ENCODE measurements around the gene WNT1. TPM values are rescaled to one million over a fixed set of nuclear protein-coding genes. Genes with fewer than 3 reads are reported as not detected.

Gene WNT1
- total and polyA plus RNA-seq, 2 of the 4 experiments (the other 2 are of a cell fraction), result not detected

- Histone ChIP-seq H2AFZ (replicated peaks; ENCODE audit: low read length, poor library complexity) (no peak overlapping the region), H3K9me1 (ENCODE audit: insufficient read depth, low read length) (no peaks in the 10 kb centered on the region), H3K4ac (ENCODE audit: low read depth, low read length) (no peak overlapping the region), H2BK15ac (ENCODE audit: low read depth, low read length) (no peak overlapping the region), H3K4me1 (ENCODE audit: control insufficient read depth, insufficient read depth, low read length) (0 out of 2 replicates have a peak, but pooled peaks cover 1% of the 10 kb centered on the region), H3K4me2 (ENCODE audit: low read depth, low read length) (no peak overlapping the region), H3K79me1 (ENCODE audit: low read depth in 1 of 2, low read length in 2 of 2) (peaks cover 0 to 4% of the 10 kb centered on the region in 2 experiments; a peak in 2 of 4 replicates), H3K23ac (ENCODE audit: low read depth, low read length) (no peak overlapping the region), H3K4me3 (ENCODE audit: insufficient read depth, low read depth, low read length) (no peak overlapping the region), H4K91ac (ENCODE audit: insufficient read depth, low read depth, low read length) (no peak overlapping the region), H3K18ac (ENCODE audit: low read depth, low read length) (no peak overlapping the region), H3K9me3 (ENCODE audit: control insufficient read depth, insufficient read depth, low read length) (no peaks in the 10 kb centered on the region), H2BK20ac (ENCODE audit: low read depth, low read length) (no peak overlapping the region), H2AK5ac (ENCODE audit: low read depth, low read length) (no peak overlapping the region), H4K20me1 (ENCODE audit: insufficient read depth, low read length) (no peaks in the 10 kb centered on the region), H4K5ac (ENCODE audit: low read depth, low read length) (no peak overlapping the region), H3K9ac (ENCODE audit: low read depth, low read length) (no peak overlapping the region), H3K14ac (replicated peaks; ENCODE audit: low read depth, low read length) (no peak overlapping the region), H3K56ac (ENCODE audit: extremely low read depth, insufficient read depth, low read length) (no peak overlapping the region), H3K27me3 (ENCODE audit: control insufficient read depth, insufficient read depth, low read length) (peaks cover 29% of the 10 kb centered on the region), H3K27ac (ENCODE audit: insufficient read depth, low read length) (no peak overlapping the region), H2AK9ac (replicated peaks; ENCODE audit: low read depth, low read length, poor library complexity) (no peak overlapping the region), H4K8ac (ENCODE audit: low read depth in 2 of 2, low read length in 2 of 2) (no peak overlapping the region), H2BK120ac (ENCODE audit: low read depth, low read length) (no peak overlapping the region), H3K36me3 (ENCODE audit: control insufficient read depth, insufficient read depth, low read length) (no peaks in the 10 kb centered on the region), H2BK5ac (ENCODE audit: low read depth, low read length, poor library complexity, severe bottlenecking) (no peak overlapping the region)
- BruUV-seq (replicated peaks), result no TSS peak
- no peak for DNase-seq
- no peak for ATAC-seq (ENCODE audit: low read depth)
- CTCF ChIA-PET, result no interaction called here
- in situ Hi-C loops (cut with MboI; ENCODE audit: low sequenced_read_pairs), result no loop called here
- intact Hi-C loops (cut with micrococcal nuclease), result no loop called here
- POLR2A ChIA-PET (ENCODE audit: unreplicated experiment), result no interaction called here
- TF ChIP-seq MXI1 (IDR thresholded peaks at IDR 0.05; ENCODE audit: borderline replicate concordance, low read depth, low read length) (no peak), CTCF (conservative IDR thresholded peaks at IDR 0.05; ENCODE audit: low read depth, low read length) (no peak), RAD21 (IDR thresholded peaks at IDR 0.05; ENCODE audit: low read length) (no peak), NFE2L2 (IDR thresholded peaks at IDR 0.05; ENCODE audit: low read depth, low read length) (no peak), POLR2A (IDR thresholded peaks at IDR 0.05; ENCODE audit: low read depth, low read length) (no peak), BHLHE40 (IDR thresholded peaks at IDR 0.05; ENCODE audit: low read depth, low read length) (no peak), CHD1 (IDR thresholded peaks at IDR 0.05; ENCODE audit: low read depth, low read length) (no peak), USF2 (IDR thresholded peaks at IDR 0.05; ENCODE audit: low read depth, low read length) (no peak), FOS (IDR thresholded peaks at IDR 0.05; ENCODE audit: low read depth, low read length) (no peak), CEBPB (IDR thresholded peaks at IDR 0.05; ENCODE audit: low read depth, low read length) (no peak), MAZ (IDR thresholded peaks at IDR 0.05; ENCODE audit: borderline replicate concordance, low read depth, low read length) (no peak)
- dilution Hi-C loops (cut with HindIII; ENCODE audit: low sequenced_read_pairs, unreplicated experiment), result no loop called here
Measured at GRCh38 chr12:48961801-48962200, 16.3 kb upstream of the WNT1 start.

Measured in IMR-90 (cell line).